GM12865 (cell line): ENCODE results near the gene GPR35.
"Not testable (repeated sequence)": the region's sequence is repeated elsewhere in the genome, so short reads cannot be mapped to it uniquely, and the experiment has no call there.

Experiments used
- DNase-seq: peaks from one replicate; pipeline ENCODE4 v3.0.0; 2010; ENCODE audit warnings: low read depth
- H3K4me3 ChIP-seq: 2 replicates; pipeline ENCODE4 v1.5.1; 2011; ENCODE audit warnings: mild to moderate bottlenecking, low read depth, low read length, control low read depth
- TF ChIP-seq, protein P1 (sequence below): IDR thresholded peaks from 2 replicates; pipeline ENCODE4 v1.5.1; 2011; ENCODE audit warnings: low read length, control low read depth, low read depth, inconsistent platforms; ENCODE audit not compliant: insufficient read depth; ENCODE audit errors: missing control alignments

The GPR35 gene

DNA sequence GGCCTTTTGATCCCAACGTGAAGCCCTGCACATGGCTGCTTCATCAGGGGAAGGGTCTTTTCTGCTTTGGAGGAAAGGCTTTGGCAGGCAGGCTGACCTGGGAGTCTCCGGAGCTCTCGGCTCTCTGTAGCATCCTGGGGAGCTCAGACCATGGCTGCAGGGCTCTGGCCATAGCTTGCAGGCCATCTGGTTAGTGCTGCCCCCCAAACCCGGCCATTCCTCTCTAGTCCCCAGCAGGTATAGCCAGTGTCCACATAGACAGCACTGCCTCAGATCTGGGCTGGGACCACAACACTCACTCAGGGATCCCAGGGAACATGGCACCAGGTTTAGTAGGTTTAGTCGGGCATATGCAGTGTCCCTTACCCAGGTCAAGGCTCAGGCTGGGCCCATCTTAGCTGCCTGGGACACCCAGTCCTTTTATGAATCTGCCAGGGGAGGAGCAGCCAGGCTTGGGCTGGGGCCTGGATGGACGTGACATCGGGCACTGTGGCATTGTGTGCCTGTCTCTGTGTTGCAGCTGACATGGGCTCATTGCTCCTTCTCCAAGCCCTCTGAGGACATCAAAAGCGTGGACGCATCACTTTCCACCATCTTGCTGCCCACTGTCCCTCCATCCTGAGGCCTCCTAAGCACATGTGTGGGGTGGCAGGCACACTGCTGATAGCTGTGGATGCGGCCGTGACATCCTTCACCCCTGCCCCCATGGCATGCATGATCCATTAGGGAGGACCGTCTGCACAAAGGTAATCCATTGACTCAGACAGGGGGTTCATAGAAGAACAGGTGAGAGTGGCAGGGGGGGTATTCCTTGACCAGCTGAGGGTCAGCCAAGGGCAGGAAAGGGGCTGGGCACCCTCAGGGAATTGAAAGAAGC lies 19.2 kb upstream of the GPR35 start:
- DNase-seq, result no peak
- H3K4me3 ChIP-seq, result no peak overlapping the region
- TF ChIP-seq, protein P1, sequence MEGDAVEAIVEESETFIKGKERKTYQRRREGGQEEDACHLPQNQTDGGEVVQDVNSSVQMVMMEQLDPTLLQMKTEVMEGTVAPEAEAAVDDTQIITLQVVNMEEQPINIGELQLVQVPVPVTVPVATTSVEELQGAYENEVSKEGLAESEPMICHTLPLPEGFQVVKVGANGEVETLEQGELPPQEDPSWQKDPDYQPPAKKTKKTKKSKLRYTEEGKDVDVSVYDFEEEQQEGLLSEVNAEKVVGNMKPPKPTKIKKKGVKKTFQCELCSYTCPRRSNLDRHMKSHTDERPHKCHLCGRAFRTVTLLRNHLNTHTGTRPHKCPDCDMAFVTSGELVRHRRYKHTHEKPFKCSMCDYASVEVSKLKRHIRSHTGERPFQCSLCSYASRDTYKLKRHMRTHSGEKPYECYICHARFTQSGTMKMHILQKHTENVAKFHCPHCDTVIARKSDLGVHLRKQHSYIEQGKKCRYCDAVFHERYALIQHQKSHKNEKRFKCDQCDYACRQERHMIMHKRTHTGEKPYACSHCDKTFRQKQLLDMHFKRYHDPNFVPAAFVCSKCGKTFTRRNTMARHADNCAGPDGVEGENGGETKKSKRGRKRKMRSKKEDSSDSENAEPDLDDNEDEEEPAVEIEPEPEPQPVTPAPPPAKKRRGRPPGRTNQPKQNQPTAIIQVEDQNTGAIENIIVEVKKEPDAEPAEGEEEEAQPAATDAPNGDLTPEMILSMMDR, result no peak

DNA sequence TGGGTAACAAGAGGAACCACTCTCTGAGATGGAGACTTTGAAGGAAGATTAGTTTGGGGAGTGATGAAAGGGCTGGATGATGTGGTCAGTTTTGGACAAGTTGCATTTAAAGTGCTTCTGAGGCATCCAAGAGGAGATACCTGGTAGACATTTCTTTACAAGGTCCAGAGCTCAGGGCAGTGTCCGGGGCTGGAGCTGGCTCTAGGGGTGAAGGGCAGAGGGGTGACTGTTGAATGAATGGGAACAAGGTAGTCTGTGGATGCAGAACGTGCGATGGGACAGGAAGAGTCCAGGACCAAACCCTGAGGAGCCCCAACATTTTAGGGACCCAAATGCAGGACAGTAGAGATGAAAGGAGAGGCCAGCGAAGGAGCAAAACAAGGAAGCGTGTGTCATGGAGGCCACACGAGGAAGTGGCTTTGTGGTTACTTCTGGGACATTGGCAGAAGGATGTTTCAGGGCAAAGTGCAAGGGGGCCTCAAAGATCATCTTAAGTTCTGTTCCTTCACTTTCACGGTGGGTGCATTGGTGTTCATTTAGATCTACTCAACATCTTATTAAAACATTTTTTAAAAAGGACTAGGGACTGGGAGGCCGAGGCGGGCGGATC lies 13.6 kb upstream of the GPR35 start:
- TF ChIP-seq, protein P1, result no peak
- no peak overlapping the region for H3K4me3 ChIP-seq

DNA sequence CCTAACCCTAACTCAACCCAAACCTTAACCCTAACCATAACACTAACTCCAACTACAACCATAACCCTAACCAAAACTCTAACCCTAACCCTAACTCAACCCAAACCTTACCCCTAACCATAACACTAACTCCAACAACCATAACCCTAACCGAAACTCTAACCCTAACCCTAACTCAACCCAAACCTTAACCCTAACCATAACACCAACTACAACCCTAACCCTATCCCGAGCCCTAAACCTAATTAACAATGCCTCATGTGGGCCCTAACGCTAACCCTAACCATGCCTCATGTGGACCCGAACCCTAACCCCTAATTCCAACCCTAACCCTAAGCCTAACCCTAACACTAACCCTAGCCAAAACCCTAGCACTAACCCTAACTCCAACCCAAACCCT lies 11.5 kb upstream of the GPR35 start:
- TF ChIP-seq, protein P1, result no peak
- DNase-seq, result no peak
- H3K4me3 ChIP-seq, result no peak overlapping the region

More for the DNA sequence above, 13.6 kb upstream of the GPR35 start:
- no peak for DNase-seq

DNA sequence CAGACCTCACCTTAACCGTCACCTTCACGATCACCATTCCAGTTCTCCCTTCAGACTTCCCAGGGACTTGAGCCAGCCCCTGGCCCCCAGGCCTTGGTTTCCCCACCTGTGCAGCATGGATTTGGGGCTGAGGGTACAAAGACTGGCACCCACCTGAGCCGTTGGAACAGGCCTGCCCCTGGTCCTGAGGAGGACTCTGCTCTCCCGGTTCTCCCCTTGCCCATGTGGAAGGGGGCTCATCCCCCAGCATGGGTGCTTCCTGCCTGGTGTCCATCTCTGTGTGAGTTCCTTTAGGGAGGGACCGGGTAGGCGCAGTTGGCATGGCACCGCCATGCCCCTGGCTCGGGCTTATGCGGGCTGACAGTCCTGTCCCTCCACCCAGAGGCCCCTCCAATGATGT lies 10.9 kb upstream of the GPR35 start:
- DNase-seq, result no peak
- H3K4me3 ChIP-seq, result no peak overlapping the region
- TF ChIP-seq, protein P1, result no peak

DNA sequence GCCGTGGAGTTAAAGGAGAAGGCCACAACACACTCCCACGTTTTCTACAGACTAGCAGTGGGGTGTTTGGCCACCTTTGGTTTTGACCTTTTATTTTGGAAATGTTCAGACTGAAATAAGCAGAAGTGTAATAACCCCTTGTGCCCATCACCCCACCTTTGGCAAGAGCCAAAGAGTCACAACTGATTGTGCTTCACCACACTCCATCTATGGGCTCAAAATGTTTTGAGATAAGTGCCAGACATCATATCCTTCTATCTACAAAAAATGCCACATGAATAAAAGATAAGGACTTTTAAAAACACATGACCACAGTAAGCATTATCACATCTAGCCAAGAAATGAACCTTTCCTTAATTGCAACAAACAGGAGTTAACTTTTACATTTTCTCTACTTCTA lies 9.9 kb upstream of the GPR35 start:
- TF ChIP-seq, protein P1, result no peak
- H3K4me3 ChIP-seq, result no peak overlapping the region
- DNase-seq, result no peak

DNA sequence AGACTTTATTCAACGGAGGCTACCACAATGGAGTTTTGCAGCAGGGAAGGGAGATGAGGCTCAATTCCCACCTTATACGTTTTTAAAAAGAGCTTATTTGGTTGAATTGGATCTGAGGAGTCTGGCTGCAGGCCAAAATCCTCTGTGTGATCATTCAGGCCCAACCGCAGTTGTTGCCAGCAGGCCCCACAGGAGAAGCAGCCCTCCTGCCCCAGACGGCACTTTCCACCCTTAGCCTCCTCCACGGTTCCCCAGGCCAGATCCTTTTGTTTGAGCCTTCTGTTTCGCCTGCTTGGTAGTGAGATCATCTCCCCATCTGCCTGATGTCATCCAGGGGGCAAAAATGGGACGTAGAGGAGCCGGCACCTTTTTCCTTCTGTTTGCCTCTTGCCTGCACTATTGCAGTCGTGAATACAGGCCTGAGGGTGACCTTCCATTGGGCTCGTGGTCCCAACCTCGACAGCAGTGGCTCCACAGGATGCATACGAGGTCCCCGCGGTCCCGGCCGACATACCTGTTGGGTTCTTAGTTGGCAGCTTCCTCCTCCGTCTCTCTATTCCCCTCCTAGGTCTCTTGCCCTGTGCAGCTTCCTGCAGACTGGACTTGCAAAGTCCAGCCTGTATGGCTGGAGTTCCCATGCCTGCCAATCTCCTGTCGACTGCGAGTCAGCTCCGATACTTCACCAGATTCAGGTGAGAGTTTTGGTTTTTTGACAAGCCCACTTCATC lies 9.3 kb upstream of the GPR35 start:
- no peak overlapping the region for H3K4me3 ChIP-seq
- TF ChIP-seq, protein P1, result no peak
- DNase-seq, result no peak

DNA sequence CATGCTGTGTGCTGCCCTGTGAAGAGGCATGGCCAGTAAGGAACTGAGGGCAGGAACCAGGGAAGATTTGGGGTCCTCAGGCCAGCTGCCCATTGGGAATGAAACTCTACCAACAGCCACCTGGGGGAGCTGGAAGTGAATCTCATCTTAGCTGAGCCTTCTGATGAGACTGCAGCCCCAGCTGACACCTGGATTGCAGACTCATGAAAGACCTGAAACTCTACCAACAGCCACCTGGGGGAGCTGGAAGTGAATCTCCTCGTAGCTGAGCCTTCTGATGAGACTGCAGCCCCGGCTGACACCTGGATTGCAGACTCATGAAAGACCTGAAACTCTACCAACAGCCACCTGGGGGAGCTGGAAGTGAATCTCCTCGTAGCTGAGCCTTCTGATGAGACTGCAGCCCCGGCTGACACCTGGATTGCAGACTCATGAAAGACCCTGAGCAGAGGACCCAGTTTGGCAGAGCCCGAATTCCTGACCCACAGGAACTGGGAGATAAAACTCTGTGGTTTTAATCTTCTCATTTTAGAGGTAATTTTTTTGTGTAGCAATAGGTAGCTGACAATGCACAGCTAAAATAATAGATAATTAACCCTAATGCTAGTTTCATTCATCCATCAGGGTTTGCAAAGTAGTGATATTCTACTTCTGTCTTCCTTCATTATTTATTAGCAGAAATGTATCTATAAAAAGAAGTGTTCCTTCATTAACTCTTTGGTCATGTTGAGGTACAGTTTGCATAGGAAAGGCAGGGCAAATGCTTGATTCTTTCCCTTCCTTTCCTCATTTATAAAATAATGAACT lies 8.2 kb upstream of the GPR35 start:
- DNase-seq, result peak; percentile 31

More for the DNA sequence above, 8.2 kb upstream of the GPR35 start:
- H3K4me3 ChIP-seq, result not testable (repeated sequence)
